CD14-positive monocyte (primary cell): ENCODE measurements around the gene SECTM1. TPM values are rescaled to one million over a fixed set of nuclear protein-coding genes. Genes with fewer than 3 reads are reported as not detected.
A peak's percentile ranks its signal among the peaks of the same experiment; 100 is the strongest.

ENCODE experiments used
- DNase-seq, 3 donors: peaks; one replicate each; pipeline ENCODE4 v3.0.0-alpha.2; 2011 to 2022
- H2AFZ ChIP-seq: 2 replicates; pipeline ENCODE4 v1.6.0; 2012; ENCODE audit warnings: mild to moderate bottlenecking, low read depth, low read length, inconsistent platforms; ENCODE audit not compliant: insufficient read depth, poor library complexity, severe bottlenecking
- H3K27ac ChIP-seq, 2 donors: 1 replicate in 1 of 2; 2 replicates in 1 of 2; pipeline ENCODE4 v1.5.1; 2012 to 2013; ENCODE audit warnings: low read length in 2 of 2, control low read depth in 1 of 2, inconsistent platforms in 1 of 2, low read depth in 1 of 2, mild to moderate bottlenecking in 1 of 2
- H3K27me3 ChIP-seq, 2 donors: one replicate each; pipeline versions ENCODE4 v1.6.0 to v1.6.1; 2011 to 2013; ENCODE audit warnings: low read length in 2 of 2; ENCODE audit not compliant: control insufficient read depth in 2 of 2, insufficient read depth in 2 of 2
- H3K36me3 ChIP-seq, 2 donors: replicated peaks in 1 of 2; 1 replicate in 1 of 2; 2 replicates in 1 of 2; pipeline versions ENCODE4 v1.5.1 to v1.6.1; 2012 to 2013; ENCODE audit warnings: low read length in 2 of 2, control low read depth in 1 of 2, inconsistent platforms in 1 of 2, mild to moderate bottlenecking in 1 of 2; ENCODE audit not compliant: insufficient read depth in 2 of 2, control insufficient read depth in 1 of 2
- H3K4me1 ChIP-seq, 2 donors: 1 replicate in 1 of 2; 2 replicates in 1 of 2; pipeline versions ENCODE4 v1.5.1 to v1.6.1; 2012 to 2013; ENCODE audit warnings: low read length in 2 of 2, control low read depth in 1 of 2, inconsistent platforms in 1 of 2, mild to moderate bottlenecking in 1 of 2, moderate library complexity in 1 of 2; ENCODE audit not compliant: insufficient read depth in 2 of 2, control insufficient read depth in 1 of 2
- H3K4me2 ChIP-seq: replicated peaks from 2 replicates; pipeline ENCODE3; 2012; ENCODE audit warnings: low read length, moderate library complexity, mild to moderate bottlenecking; ENCODE audit not compliant: poor library complexity, severe bottlenecking; ENCODE audit errors: extremely low read depth
- H3K4me3 ChIP-seq, 3 experiments: fragments of 200-600 bp in 1 of 3; sonication (generic) in 1 of 3; replicated peaks in 1 of 3; 1 replicate in 2 of 3; 2 replicates in 1 of 3; pipeline ENCODE4 v1.5.1; 2011 to 2013; ENCODE audit warnings: low read length in 3 of 3, mild to moderate bottlenecking in 3 of 3, control low read depth in 2 of 3, low read depth in 2 of 3, inconsistent platforms in 1 of 3, moderate library complexity in 1 of 3
- H3K79me2 ChIP-seq: 2 replicates; pipeline ENCODE4 v1.6.0; 2012; ENCODE audit warnings: mild to moderate bottlenecking, control low read depth, inconsistent platforms, low read length, moderate library complexity; ENCODE audit not compliant: insufficient read depth
- H3K9ac ChIP-seq: 2 replicates; pipeline ENCODE4 v1.6.0; 2017; ENCODE audit warnings: low read length, mild to moderate bottlenecking; ENCODE audit not compliant: insufficient read depth, poor library complexity, severe bottlenecking
- H3K9me3 ChIP-seq, 2 donors: replicated peaks in 1 of 2; 1 replicate in 1 of 2; 2 replicates in 1 of 2; pipeline versions ENCODE4 v1.5.1 to v1.6.1; 2012 to 2013; ENCODE audit warnings: low read length in 2 of 2, control low read depth in 1 of 2; ENCODE audit not compliant: control insufficient read depth in 1 of 2, insufficient read depth in 1 of 2
- H4K20me1 ChIP-seq: 2 replicates; pipeline ENCODE4 v1.6.0; 2012; ENCODE audit warnings: mild to moderate bottlenecking, low read length, control low read depth, moderate library complexity; ENCODE audit not compliant: insufficient read depth
- H3K27ac Mint-ChIP-seq, 7 donors: one replicate each; pipeline ENCODE4 v1.8.0; 2020; ENCODE audit warnings: mild to moderate bottlenecking in 7 of 7, mixed read lengths in 7 of 7, moderate library complexity in 6 of 7, inconsistent platforms in 2 of 7
- H3K27me3 Mint-ChIP-seq, 3 donors: one replicate each; pipeline ENCODE4 v1.8.0; 2021 to 2022; ENCODE audit warnings: low read depth in 3 of 3, mild to moderate bottlenecking in 3 of 3, mixed read lengths in 3 of 3, moderate library complexity in 3 of 3, inconsistent platforms in 1 of 3
- H3K36me3 Mint-ChIP-seq, 2 donors: one replicate each; pipeline ENCODE4 v1.8.0; 2020; ENCODE audit warnings: mixed read lengths in 2 of 2, inconsistent platforms in 1 of 2, mild to moderate bottlenecking in 1 of 2
- H3K4me1 Mint-ChIP-seq: one replicate; pipeline ENCODE4 v1.8.0; 2020; ENCODE audit warnings: mild to moderate bottlenecking, mixed read lengths
- H3K4me3 Mint-ChIP-seq, 2 donors: one replicate each; pipeline ENCODE4 v1.8.0; 2020; ENCODE audit warnings: mild to moderate bottlenecking in 2 of 2, mixed read lengths in 2 of 2, moderate library complexity in 1 of 2
- H3K9me3 Mint-ChIP-seq, 7 donors: one replicate each; pipeline ENCODE4 v1.8.0; 2020 to 2022; ENCODE audit warnings: mixed read lengths in 7 of 7, mild to moderate bottlenecking in 6 of 7, moderate library complexity in 6 of 7, inconsistent platforms in 2 of 7
- CTCF ChIP-seq: fragments of 200-600 bp; IDR thresholded peaks from one replicate; pipeline ENCODE4 v1.8.0; 2022; ENCODE audit warnings: antibody characterized with exemption, mild to moderate bottlenecking
- WGBS: methylation state at CpG from one replicate; pipeline ENCODE4 v1.1.5; 2013; ENCODE audit warnings: missing lambda C conversion rate; ENCODE audit not compliant: insufficient coverage; 5-methylcytosine and 5-hydroxymethylcytosine counted together
- intact Hi-C, 2 donors: fragments of 100-400 bp; cut with micrococcal nuclease; formaldehyde crosslinking; loops; one replicate each; pipeline versions ENCODE4 v1.15.0 to v1.15.1; 2023
- polyA plus RNA-seq, 3 donors: library from polyadenylated mRNA; depleted of rRNA in 1 of 3; unstranded in 2 of 3; stranded (reverse) in 1 of 3; fragments of 300-500 nt in 2 of 3; fragments of >200 nt in 1 of 3; fragmentation: Illumina TruSeq in 2 of 3; gene quantifications; 1 replicate in 2 of 3; 2 replicates in 1 of 3; pipeline ENCODE4 v1.2.3, GENCODE V29; 2012 to 2021

SECTM1 gene
- polyA plus RNA-seq, 3 donors = 136 to 209 (median 188) TPM

- TF ChIP-seq CTCF = no peak
- Histone ChIP-seq H3K4me1 (peaks cover 31 to 35% of the 10 kb centered on the region in 2 donors), H3K79me2 (peaks cover 5% of the 10 kb centered on the region), H3K27ac (no peak overlapping the region), H4K20me1 (no peaks in the 10 kb centered on the region), H2AFZ (no peak overlapping the region), H3K9me3 (peaks cover 0 to 3% of the 10 kb centered on the region in 2 donors), H3K4me2 (no peak overlapping the region), H3K4me3 (no peak overlapping the region), H3K9ac (no peak overlapping the region), H3K27me3 (no peaks in the 10 kb centered on the region), H3K36me3 (no peaks in the 10 kb centered on the region)
- intact Hi-C loops = no loop called here
- Mint-ChIP-seq H3K27me3 (peaks cover 5 to 6% (median 5%) of the 10 kb centered on the region in 3 donors), H3K9me3 (peaks cover 0 to 13% (median 10%) of the 10 kb centered on the region in 7 donors), H3K36me3 (no peaks in the 10 kb centered on the region), H3K4me1 (peaks cover 34% of the 10 kb centered on the region), H3K4me3 (no peak overlapping the region), H3K27ac (no peak overlapping the region)
- no peak for DNase-seq
- 89% methylated on average over 26 of the region's 29 CpGs for WGBS
Measured at GRCh38 chr17:82338858-82339633, 5.5 kb upstream of the SECTM1 start.

GRCh38 chr17:82334622-82335394 is 1.2 kb upstream of the SECTM1 start:
- Histone ChIP-seq H3K27ac (peak overlapping the region; percentile 68 to 92), H3K9me3 (no peaks in the 10 kb centered on the region), H3K36me3 (peaks cover 0 to 2% of the 10 kb centered on the region in 2 donors), H3K79me2 (peaks cover 32% of the 10 kb centered on the region), H3K9ac (peak overlapping the region; percentile 91), H3K27me3 (no peaks in the 10 kb centered on the region), H3K4me1 (peaks cover 43 to 70% of the 10 kb centered on the region in 2 donors), H3K4me2 (peak overlapping the region; percentile 97), H4K20me1 (peaks cover 31% of the 10 kb centered on the region), H3K4me3 (peak overlapping the region; percentile 70 to 92 (median 88)), H2AFZ (peak overlapping the region; percentile 78)
- TF ChIP-seq CTCF = no peak
- H3K9me3 Mint-ChIP-seq = peaks cover 0 to 3% (median 0%) of the 10 kb centered on the region in 7 donors
- peak overlapping the region; percentile 83 to 94 (median 91) for H3K27ac Mint-ChIP-seq
- peak overlapping the region; percentile 97 to 99 for H3K4me3 Mint-ChIP-seq
- intact Hi-C loops = loop anchor here in 1 of 2 donors (5.0 kb wide), 1 partner anchor 38 kb away; no protein-coding TSS in a partner anchor
- peaks cover 53% of the 10 kb centered on the region for H3K4me1 Mint-ChIP-seq
- H3K27me3 Mint-ChIP-seq = peaks cover 10 to 31% (median 15%) of the 10 kb centered on the region in 3 donors
- WGBS = 15% methylated on average over 6 of the region's 16 CpGs
- peaks cover 0 to 9% of the 10 kb centered on the region in 2 donors for H3K36me3 Mint-ChIP-seq
- DNase-seq = peak in 1 of 3 donors; percentile 14
